WTC11 (cell line): Measurements from ENCODE around the gene TMEM271. TPM values are rescaled to one million over a fixed set of nuclear protein-coding genes. Genes with fewer than 3 reads are reported as not detected.

Experiments
- ATAC-seq: fragments of 200-7000 bp; cut with Tn5 transposase; 2 replicates; pipeline ENCODE4 v1.10.0; 2021; ENCODE audit warnings: mild to moderate bottlenecking, moderate library complexity
- CTCF ChIA-PET: fragments of 300-600 bp; sonication (Branson Sonifier 250); formaldehyde crosslinking; loops from one replicate; lab custom pipeline; 2021; ENCODE audit warnings: antibody characterized with exemption; lab: Charles Lee
- POLR2A ChIA-PET: fragments of 350-600 bp; sonication (Branson Sonifier 250); formaldehyde crosslinking; loops from one replicate; lab custom pipeline; 2021; ENCODE audit warnings: antibody characterized with exemption; lab: Charles Lee
- DNase-seq: peaks from one replicate; pipeline ENCODE4 v3.0.0; 2021; ENCODE audit warnings: low spot score
- H3K27ac Mint-ChIP-seq: 2 replicates; pipeline ENCODE4 v1.8.0; 2021; ENCODE audit warnings: mixed read lengths
- H3K27me3 Mint-ChIP-seq: 2 replicates; pipeline ENCODE4 v1.8.0; 2021; ENCODE audit warnings: low read depth, mild to moderate bottlenecking, moderate library complexity, mixed read lengths
- H3K36me3 Mint-ChIP-seq: 2 replicates; pipeline ENCODE4 v1.8.0; 2021; ENCODE audit warnings: mixed read lengths
- H3K4me1 Mint-ChIP-seq: 2 replicates; pipeline ENCODE4 v1.8.0; 2022; ENCODE audit warnings: mixed read lengths
- H3K4me3 Mint-ChIP-seq: 2 replicates; pipeline ENCODE4 v1.8.0; 2021; ENCODE audit warnings: mild to moderate bottlenecking, moderate library complexity, mixed read lengths
- H3K9me3 Mint-ChIP-seq: 2 replicates; pipeline ENCODE4 v1.8.0; 2021; ENCODE audit warnings: mixed read lengths
- AR ChIP-seq: fragments of 250-450 bp; sonication (Bioruptor Pico); IDR thresholded peaks from 2 replicates; pipeline ENCODE4 v1.9.0; 2021; ENCODE audit warnings: mild to moderate bottlenecking
- ARID4B ChIP-seq: sonication (generic); formaldehyde crosslinking; IDR thresholded peaks from 2 replicates; pipeline ENCODE4 v1.8.0; 2023; ENCODE audit warnings: missing genetic modification reagents, mild to moderate bottlenecking, borderline replicate concordance
- CDX4 ChIP-seq: fragments of 250-450 bp; sonication (Bioruptor Pico); IDR thresholded peaks from 2 replicates; pipeline ENCODE4 v1.9.0; 2021; ENCODE audit warnings: moderate library complexity, mild to moderate bottlenecking, inconsistent platforms, borderline replicate concordance
- CREB1 ChIP-seq: sonication (generic); formaldehyde crosslinking; IDR thresholded peaks from 2 replicates; pipeline ENCODE4 v1.8.0; 2023; ENCODE audit warnings: mild to moderate bottlenecking, missing genetic modification reagents
- E2F4 ChIP-seq: sonication (generic); formaldehyde crosslinking; IDR thresholded peaks from 2 replicates; pipeline ENCODE4 v1.8.1; 2022; ENCODE audit warnings: low read depth, mild to moderate bottlenecking, moderate library complexity, missing genetic modification reagents, borderline replicate concordance
- FOXJ3 ChIP-seq: sonication (generic); formaldehyde crosslinking; IDR thresholded peaks from 2 replicates; pipeline ENCODE4 v1.9.0; 2021; ENCODE audit warnings: missing genetic modification reagents, mild to moderate bottlenecking, borderline replicate concordance
- GRHL2 ChIP-seq: fragments of 250-450 bp; sonication (Bioruptor Pico); IDR thresholded peaks from 2 replicates; pipeline ENCODE4 v1.8.0; 2022; ENCODE audit warnings: mild to moderate bottlenecking, moderate library complexity; ENCODE audit not compliant: insufficient replicate concordance, severe bottlenecking
- HMGXB4 ChIP-seq: sonication (generic); formaldehyde crosslinking; IDR thresholded peaks from 2 replicates; pipeline ENCODE4 v1.8.1; 2023; ENCODE audit warnings: mild to moderate bottlenecking, moderate library complexity, missing genetic modification reagents
- JAZF1 ChIP-seq: fragments of 250-450 bp; sonication (Bioruptor Pico); IDR thresholded peaks from 2 replicates; pipeline ENCODE4 v1.9.0; 2021; ENCODE audit warnings: moderate library complexity, mild to moderate bottlenecking, inconsistent platforms
- JUN ChIP-seq: sonication (generic); formaldehyde crosslinking; IDR thresholded peaks from 2 replicates; pipeline ENCODE4 v1.8.0; 2023; ENCODE audit warnings: mild to moderate bottlenecking, missing genetic modification reagents
- MAX ChIP-seq: sonication (generic); formaldehyde crosslinking; IDR thresholded peaks from 2 replicates; pipeline ENCODE4 v1.8.0; 2022; ENCODE audit warnings: mild to moderate bottlenecking, missing genetic modification reagents
- MYBL2 ChIP-seq: sonication (generic); formaldehyde crosslinking; IDR thresholded peaks from 2 replicates; pipeline ENCODE4 v1.8.1; 2023; ENCODE audit warnings: mild to moderate bottlenecking, moderate library complexity, missing genetic modification reagents
- NFATC4 ChIP-seq: fragments of 250-450 bp; sonication (Bioruptor Pico); IDR thresholded peaks from 2 replicates; pipeline ENCODE4 v1.9.0; 2021; ENCODE audit warnings: mild to moderate bottlenecking
- PRRX2 ChIP-seq: fragments of 250-450 bp; sonication (Bioruptor Pico); IDR thresholded peaks from 2 replicates; pipeline ENCODE4 v1.8.0; 2021; ENCODE audit warnings: mild to moderate bottlenecking
- RORB ChIP-seq: fragments of 250-450 bp; sonication (Bioruptor Pico); IDR thresholded peaks from 2 replicates; pipeline ENCODE4 v1.9.0; 2021; ENCODE audit warnings: mild to moderate bottlenecking
- SMAD3 ChIP-seq: sonication (generic); formaldehyde crosslinking; IDR thresholded peaks from 2 replicates; pipeline ENCODE4 v1.8.0; 2022; ENCODE audit warnings: missing genetic modification reagents, mild to moderate bottlenecking, borderline replicate concordance
- SMAD4 ChIP-seq: sonication (generic); formaldehyde crosslinking; IDR thresholded peaks from 2 replicates; pipeline ENCODE4 v1.8.0; 2022; ENCODE audit warnings: mild to moderate bottlenecking, missing genetic modification reagents
- USF1 ChIP-seq: sonication (generic); formaldehyde crosslinking; IDR thresholded peaks from 2 replicates; pipeline ENCODE4 v1.8.0; 2022; ENCODE audit warnings: mild to moderate bottlenecking, missing genetic modification reagents
- ZNF121 ChIP-seq: sonication (generic); formaldehyde crosslinking; IDR thresholded peaks from 2 replicates; pipeline ENCODE4 v1.8.0; 2023; ENCODE audit warnings: missing genetic modification reagents
- ZNF219 ChIP-seq: sonication (generic); formaldehyde crosslinking; IDR thresholded peaks from 2 replicates; pipeline ENCODE4 v1.8.0; 2023; ENCODE audit warnings: missing genetic modification reagents, mild to moderate bottlenecking, borderline replicate concordance
- ZNF232 ChIP-seq: sonication (generic); formaldehyde crosslinking; IDR thresholded peaks from 2 replicates; pipeline ENCODE4 v1.8.0; 2022; ENCODE audit warnings: mild to moderate bottlenecking, missing genetic modification reagents
- ZNF317 ChIP-seq: sonication (generic); formaldehyde crosslinking; IDR thresholded peaks from 2 replicates; pipeline ENCODE4 v1.8.1; 2023; ENCODE audit warnings: low read depth, mild to moderate bottlenecking, moderate library complexity, missing genetic modification reagents, borderline replicate concordance
- ZNF396 ChIP-seq: fragments of 250-450 bp; sonication (Bioruptor Pico); IDR thresholded peaks from 2 replicates; pipeline ENCODE4 v1.8.0; 2021; ENCODE audit warnings: mild to moderate bottlenecking, moderate library complexity, borderline replicate concordance
- ZNF416 ChIP-seq: fragments of 250-450 bp; sonication (Bioruptor Pico); IDR thresholded peaks from 2 replicates; pipeline ENCODE4 v1.9.0; 2021; ENCODE audit warnings: mild to moderate bottlenecking, inconsistent platforms
- ZNF671 ChIP-seq: fragments of 250-450 bp; sonication (Bioruptor Pico); IDR thresholded peaks from 2 replicates; pipeline ENCODE4 v1.8.0; 2021; ENCODE audit warnings: mild to moderate bottlenecking
- total RNA-seq: library from RNA; stranded (reverse); gene quantifications from 3 replicates; pipeline ENCODE4 v1.2.3, GENCODE V29; 2021

TMEM271 gene
- total RNA-seq, 1 experiment from 2014 or later, result 0.31 TPM

GRCh38 chr4:616091-616490 is 40.0 kb upstream of the TMEM271 start (continued):
- TF ChIP-seq SMAD3, result no peak
- TF ChIP-seq NFATC4 (CRISPR knock-in tag), result no peak
- TF ChIP-seq ZNF219 (CRISPR knock-in tag), result no peak
- TF ChIP-seq SMAD4 (CRISPR knock-in tag), result no peak
- TF ChIP-seq ZNF396 (CRISPR knock-in tag), result no peak
- TF ChIP-seq RORB (CRISPR knock-in tag), result no peak
- no peak for TF ChIP-seq JUN (CRISPR knock-in tag)

- CTCF ChIA-PET, result interaction anchor here (1.3 to 1.5 kb wide), 2 partner anchors 10 to 11 kb away, joined by 4 to 5 read pairs; no protein-coding TSS in a partner anchor
- Mint-ChIP-seq H3K27me3 (peaks cover 9% of the 10 kb centered on the region), H3K36me3 (no peaks in the 10 kb centered on the region)
These were observed 37.0 kb upstream of the TMEM271 start for GRCh38 chr4:613126-613525.

More at GRCh38 chr4:613126-613525, 37.0 kb upstream of the TMEM271 start:
- Mint-ChIP-seq H3K9me3 (peaks cover 4% of the 10 kb centered on the region; the same call in 1 of the 2 replicates), H3K4me1 (no peaks in the 10 kb centered on the region), H3K4me3 (no peak overlapping the region), H3K27ac (no peak overlapping the region)
- TF ChIP-seq RORB (CRISPR knock-in tag) (no peak), ZNF416 (no peak), ZNF317 (CRISPR knock-in tag) (no peak), MAX (CRISPR knock-in tag) (no peak), ZNF671 (CRISPR knock-in tag) (no peak), AR (CRISPR knock-in tag) (no peak), USF1 (CRISPR knock-in tag) (no peak), MYBL2 (CRISPR knock-in tag) (no peak), JAZF1 (CRISPR knock-in tag) (no peak), GRHL2 (CRISPR knock-in tag) (no peak), FOXJ3 (no peak), ZNF232 (no peak), HMGXB4 (CRISPR knock-in tag) (no peak), PRRX2 (CRISPR knock-in tag) (no peak), CREB1 (CRISPR knock-in tag) (no peak), ARID4B (CRISPR knock-in tag) (no peak), ZNF121 (CRISPR knock-in tag) (no peak), E2F4 (CRISPR knock-in tag) (no peak), CDX4 (no peak)
- no peak for ATAC-seq
- POLR2A ChIA-PET, result no interaction called here
- DNase-seq, result no peak
